ENCODE results near the gene FEM1C.

FEM1C gene

GRCh38 chr5:115542651-115543364 is 1.8 kb downstream of the FEM1C start:
- peak overlapping the region; percentile 64 for H3K4me3 ChIP-seq (ENCODE audit: low read depth, low read length)
- no peak for TF ChIP-seq CTCF (IDR thresholded peaks at IDR 0.05; ENCODE audit: control insufficient read depth, extremely low read depth, insufficient read depth)
- DNase-seq (ENCODE audit: low read depth): no peak

- DNase-seq (ENCODE audit: low read depth): no peak
- H3K4me3 ChIP-seq (ENCODE audit: low read depth, low read length): peak overlapping the region; percentile 64
- no peak for TF ChIP-seq CTCF (IDR thresholded peaks at IDR 0.05; ENCODE audit: control insufficient read depth, extremely low read depth, insufficient read depth)
Measured at GRCh38 chr5:115542086-115542485, 2.5 kb downstream of the FEM1C start.

- no peak for TF ChIP-seq CTCF (IDR thresholded peaks at IDR 0.05; ENCODE audit: control insufficient read depth, extremely low read depth, insufficient read depth)
- peak overlapping the region; percentile 64 for H3K4me3 ChIP-seq (ENCODE audit: low read depth, low read length)
Measured at GRCh38 chr5:115541611-115542010, 3.0 kb downstream of the FEM1C start.

GRCh38 chr5:115535479-115536035 is 9.0 kb downstream of the FEM1C start:
- no peak for DNase-seq (ENCODE audit: low read depth)
- no peak for TF ChIP-seq CTCF (IDR thresholded peaks at IDR 0.05; ENCODE audit: control insufficient read depth, extremely low read depth, insufficient read depth)
- H3K4me3 ChIP-seq (ENCODE audit: low read depth, low read length): no peak overlapping the region

More at GRCh38 chr5:115541611-115542010, 3.0 kb downstream of the FEM1C start:
- DNase-seq (ENCODE audit: low read depth): peak; percentile 72

- DNase-seq (ENCODE audit: low read depth): no peak
- no peak for TF ChIP-seq CTCF (IDR thresholded peaks at IDR 0.05; ENCODE audit: control insufficient read depth, extremely low read depth, insufficient read depth)
- no peak overlapping the region for H3K4me3 ChIP-seq (ENCODE audit: low read depth, low read length)
Measured at GRCh38 chr5:115532517-115532916, 12.1 kb downstream of the FEM1C start.

GRCh38 chr5:115531787-115532367 is 12.7 kb downstream of the FEM1C start:
- no peak overlapping the region for H3K4me3 ChIP-seq (ENCODE audit: low read depth, low read length)
- DNase-seq (ENCODE audit: low read depth): no peak
- TF ChIP-seq CTCF (IDR thresholded peaks at IDR 0.05; ENCODE audit: control insufficient read depth, extremely low read depth, insufficient read depth): no peak

Data from LNCaP clone FGC (cell line).